CD14-positive monocyte (primary cell): Measurements from ENCODE around the gene CSNK1D. TPM values are rescaled to one million over a fixed set of nuclear protein-coding genes. Genes with fewer than 3 reads are reported as not detected.

Experiments
- DNase-seq, 3 donors: peaks; one replicate each; pipeline ENCODE4 v3.0.0-alpha.2; 2011 to 2022
- H2AFZ ChIP-seq: 2 replicates; pipeline ENCODE4 v1.6.0; 2012; ENCODE audit warnings: mild to moderate bottlenecking, low read depth, low read length, inconsistent platforms; ENCODE audit not compliant: insufficient read depth, poor library complexity, severe bottlenecking
- H3K27ac ChIP-seq, 2 donors: 1 replicate in 1 of 2; 2 replicates in 1 of 2; pipeline ENCODE4 v1.5.1; 2012 to 2013; ENCODE audit warnings: low read length in 2 of 2, control low read depth in 1 of 2, inconsistent platforms in 1 of 2, low read depth in 1 of 2, mild to moderate bottlenecking in 1 of 2
- H3K27me3 ChIP-seq, 2 donors: one replicate each; pipeline versions ENCODE4 v1.6.0 to v1.6.1; 2011 to 2013; ENCODE audit warnings: low read length in 2 of 2; ENCODE audit not compliant: control insufficient read depth in 2 of 2, insufficient read depth in 2 of 2
- H3K36me3 ChIP-seq, 2 donors: replicated peaks in 1 of 2; 1 replicate in 1 of 2; 2 replicates in 1 of 2; pipeline versions ENCODE4 v1.5.1 to v1.6.1; 2012 to 2013; ENCODE audit warnings: low read length in 2 of 2, control low read depth in 1 of 2, inconsistent platforms in 1 of 2, mild to moderate bottlenecking in 1 of 2; ENCODE audit not compliant: insufficient read depth in 2 of 2, control insufficient read depth in 1 of 2
- H3K4me1 ChIP-seq, 2 donors: 1 replicate in 1 of 2; 2 replicates in 1 of 2; pipeline versions ENCODE4 v1.5.1 to v1.6.1; 2012 to 2013; ENCODE audit warnings: low read length in 2 of 2, control low read depth in 1 of 2, inconsistent platforms in 1 of 2, mild to moderate bottlenecking in 1 of 2, moderate library complexity in 1 of 2; ENCODE audit not compliant: insufficient read depth in 2 of 2, control insufficient read depth in 1 of 2
- H3K4me2 ChIP-seq: replicated peaks from 2 replicates; pipeline ENCODE3; 2012; ENCODE audit warnings: low read length, moderate library complexity, mild to moderate bottlenecking; ENCODE audit not compliant: poor library complexity, severe bottlenecking; ENCODE audit errors: extremely low read depth
- H3K4me3 ChIP-seq, 3 experiments: fragments of 200-600 bp in 1 of 3; sonication (generic) in 1 of 3; replicated peaks in 1 of 3; 1 replicate in 2 of 3; 2 replicates in 1 of 3; pipeline ENCODE4 v1.5.1; 2011 to 2013; ENCODE audit warnings: low read length in 3 of 3, mild to moderate bottlenecking in 3 of 3, control low read depth in 2 of 3, low read depth in 2 of 3, inconsistent platforms in 1 of 3, moderate library complexity in 1 of 3
- H3K79me2 ChIP-seq: 2 replicates; pipeline ENCODE4 v1.6.0; 2012; ENCODE audit warnings: mild to moderate bottlenecking, control low read depth, inconsistent platforms, low read length, moderate library complexity; ENCODE audit not compliant: insufficient read depth
- H3K9ac ChIP-seq: 2 replicates; pipeline ENCODE4 v1.6.0; 2017; ENCODE audit warnings: low read length, mild to moderate bottlenecking; ENCODE audit not compliant: insufficient read depth, poor library complexity, severe bottlenecking
- H3K9me3 ChIP-seq, 2 donors: replicated peaks in 1 of 2; 1 replicate in 1 of 2; 2 replicates in 1 of 2; pipeline versions ENCODE4 v1.5.1 to v1.6.1; 2012 to 2013; ENCODE audit warnings: low read length in 2 of 2, control low read depth in 1 of 2; ENCODE audit not compliant: control insufficient read depth in 1 of 2, insufficient read depth in 1 of 2
- H4K20me1 ChIP-seq: 2 replicates; pipeline ENCODE4 v1.6.0; 2012; ENCODE audit warnings: mild to moderate bottlenecking, low read length, control low read depth, moderate library complexity; ENCODE audit not compliant: insufficient read depth
- H3K27ac Mint-ChIP-seq, 7 donors: one replicate each; pipeline ENCODE4 v1.8.0; 2020; ENCODE audit warnings: mild to moderate bottlenecking in 7 of 7, mixed read lengths in 7 of 7, moderate library complexity in 6 of 7, inconsistent platforms in 2 of 7
- H3K27me3 Mint-ChIP-seq, 3 donors: one replicate each; pipeline ENCODE4 v1.8.0; 2021 to 2022; ENCODE audit warnings: low read depth in 3 of 3, mild to moderate bottlenecking in 3 of 3, mixed read lengths in 3 of 3, moderate library complexity in 3 of 3, inconsistent platforms in 1 of 3
- H3K36me3 Mint-ChIP-seq, 2 donors: one replicate each; pipeline ENCODE4 v1.8.0; 2020; ENCODE audit warnings: mixed read lengths in 2 of 2, inconsistent platforms in 1 of 2, mild to moderate bottlenecking in 1 of 2
- H3K4me1 Mint-ChIP-seq: one replicate; pipeline ENCODE4 v1.8.0; 2020; ENCODE audit warnings: mild to moderate bottlenecking, mixed read lengths
- H3K4me3 Mint-ChIP-seq, 2 donors: one replicate each; pipeline ENCODE4 v1.8.0; 2020; ENCODE audit warnings: mild to moderate bottlenecking in 2 of 2, mixed read lengths in 2 of 2, moderate library complexity in 1 of 2
- H3K9me3 Mint-ChIP-seq, 7 donors: one replicate each; pipeline ENCODE4 v1.8.0; 2020 to 2022; ENCODE audit warnings: mixed read lengths in 7 of 7, mild to moderate bottlenecking in 6 of 7, moderate library complexity in 6 of 7, inconsistent platforms in 2 of 7
- WGBS: methylation state at CpG from one replicate; pipeline ENCODE4 v1.1.5; 2013; ENCODE audit warnings: missing lambda C conversion rate; ENCODE audit not compliant: insufficient coverage; 5-methylcytosine and 5-hydroxymethylcytosine counted together
- intact Hi-C, 2 donors: fragments of 100-400 bp; cut with micrococcal nuclease; formaldehyde crosslinking; loops; one replicate each; pipeline versions ENCODE4 v1.15.0 to v1.15.1; 2023
- polyA plus RNA-seq, 3 donors: library from polyadenylated mRNA; depleted of rRNA in 1 of 3; unstranded in 2 of 3; stranded (reverse) in 1 of 3; fragments of 300-500 nt in 2 of 3; fragments of >200 nt in 1 of 3; fragmentation: Illumina TruSeq in 2 of 3; gene quantifications; 1 replicate in 2 of 3; 2 replicates in 1 of 3; pipeline ENCODE4 v1.2.3, GENCODE V29; 2012 to 2021
- TF ChIP-seq, protein P1 (sequence below): fragments of 200-600 bp; IDR thresholded peaks from one replicate; pipeline ENCODE4 v1.8.0; 2022; ENCODE audit warnings: antibody characterized with exemption, mild to moderate bottlenecking

Gene CSNK1D
- polyA plus RNA-seq, 3 donors, result 47.0 to 299 (median 60.9) TPM

DNA sequence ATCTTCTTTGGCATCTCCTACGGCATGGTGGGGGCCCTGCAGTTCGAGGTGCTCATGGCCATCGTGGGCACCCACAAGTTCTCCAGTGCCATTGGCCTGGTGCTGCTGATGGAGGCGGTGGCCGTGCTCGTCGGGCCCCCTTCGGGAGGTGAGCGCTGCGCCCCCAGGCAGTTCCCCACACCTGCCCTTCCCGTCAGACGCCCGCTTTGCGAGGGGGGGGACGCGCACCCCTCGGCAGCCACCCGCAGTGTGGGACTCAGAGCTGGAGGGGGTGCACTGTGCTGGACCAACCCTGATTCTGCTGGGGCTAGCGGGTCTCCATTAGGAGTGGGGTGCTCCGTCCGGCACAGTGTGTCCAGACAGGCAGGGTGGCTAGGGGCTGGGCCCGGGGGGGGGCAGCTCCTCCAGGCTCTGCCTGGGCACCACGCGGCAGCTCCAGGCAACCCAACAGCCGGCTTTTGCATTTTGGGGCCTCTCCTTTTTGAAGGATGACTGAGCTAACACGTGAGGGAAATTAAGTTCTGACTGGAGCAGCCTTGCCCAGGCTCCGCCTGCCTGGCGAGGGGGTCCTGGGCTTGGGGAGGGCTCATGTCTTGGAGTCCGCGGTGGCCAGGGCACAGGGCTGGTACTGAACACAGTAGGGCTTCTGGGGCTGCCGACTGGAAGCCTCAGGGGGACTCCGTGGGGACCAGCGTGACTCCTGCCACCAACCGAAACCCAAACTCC, 35.6 kb downstream of the CSNK1D start:
- Histone ChIP-seq H3K4me2 (peak overlapping the region; percentile 70), H3K9me3 (no peaks in the 10 kb centered on the region), H3K36me3 (peaks cover 40 to 63% of the 10 kb centered on the region in 2 donors), H3K4me1 (peaks cover 99 to 100% of the 10 kb centered on the region in 2 donors), H3K27me3 (no peaks in the 10 kb centered on the region), H3K27ac (peak overlapping the region; percentile 26 to 60), H3K4me3 (peak overlapping the region in 1 of 3 experiments; percentile 55), H3K9ac (peak overlapping the region; percentile 23), H4K20me1 (peaks cover 100% of the 10 kb centered on the region), H3K79me2 (peaks cover 88% of the 10 kb centered on the region), H2AFZ (no peak overlapping the region)
- Mint-ChIP-seq H3K4me1 (peaks cover 95% of the 10 kb centered on the region), H3K4me3 (peak overlapping the region; percentile 58 to 86), H3K27ac (peak overlapping the region in 6 of 7 donors; percentile 73 to 88 (median 86)), H3K27me3 (peaks cover 0 to 1% (median 0%) of the 10 kb centered on the region in 3 donors), H3K9me3 (no peaks in the 10 kb centered on the region), H3K36me3 (peaks cover 22 to 58% of the 10 kb centered on the region in 2 donors)
- WGBS, result 69% methylated on average over 29 of the region's 34 CpGs
- TF ChIP-seq, protein P1, sequence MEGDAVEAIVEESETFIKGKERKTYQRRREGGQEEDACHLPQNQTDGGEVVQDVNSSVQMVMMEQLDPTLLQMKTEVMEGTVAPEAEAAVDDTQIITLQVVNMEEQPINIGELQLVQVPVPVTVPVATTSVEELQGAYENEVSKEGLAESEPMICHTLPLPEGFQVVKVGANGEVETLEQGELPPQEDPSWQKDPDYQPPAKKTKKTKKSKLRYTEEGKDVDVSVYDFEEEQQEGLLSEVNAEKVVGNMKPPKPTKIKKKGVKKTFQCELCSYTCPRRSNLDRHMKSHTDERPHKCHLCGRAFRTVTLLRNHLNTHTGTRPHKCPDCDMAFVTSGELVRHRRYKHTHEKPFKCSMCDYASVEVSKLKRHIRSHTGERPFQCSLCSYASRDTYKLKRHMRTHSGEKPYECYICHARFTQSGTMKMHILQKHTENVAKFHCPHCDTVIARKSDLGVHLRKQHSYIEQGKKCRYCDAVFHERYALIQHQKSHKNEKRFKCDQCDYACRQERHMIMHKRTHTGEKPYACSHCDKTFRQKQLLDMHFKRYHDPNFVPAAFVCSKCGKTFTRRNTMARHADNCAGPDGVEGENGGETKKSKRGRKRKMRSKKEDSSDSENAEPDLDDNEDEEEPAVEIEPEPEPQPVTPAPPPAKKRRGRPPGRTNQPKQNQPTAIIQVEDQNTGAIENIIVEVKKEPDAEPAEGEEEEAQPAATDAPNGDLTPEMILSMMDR, result no peak
- DNase-seq, result no peak
- intact Hi-C loops, result loop anchor here (1.0 to 10.0 kb wide), 4 partner anchors 9 to 203 kb away; partner anchors contain the start of genes DCXR (in 1 of the 2), RAC3 (in 1 of the 2) and SLC16A3 (in 1 of the 2)

GRCh38 chr17:82237083-82237745, 36.3 kb downstream of the CSNK1D start:
- H3K9ac ChIP-seq, result no peak overlapping the region
- peak overlapping the region in 1 of 3 experiments; percentile 55 for H3K4me3 ChIP-seq
- 72% methylated on average over 54 of the region's 59 CpGs for WGBS
- no peaks in the 10 kb centered on the region for H3K27me3 ChIP-seq
- intact Hi-C loops, result loop anchor here (1.0 to 10.0 kb wide), 4 partner anchors 8 to 202 kb away; partner anchors contain the start of genes DCXR (in 1 of the 2), RAC3 (in 1 of the 2) and SLC16A3 (in 1 of the 2)
- H3K27ac ChIP-seq, result peak overlapping the region; percentile 22 to 60
- TF ChIP-seq, protein P1, result no peak
- DNase-seq, result no peak
- H3K9me3 ChIP-seq, result no peaks in the 10 kb centered on the region
- Mint-ChIP-seq H3K4me3 (no peak overlapping the region), H3K9me3 (no peaks in the 10 kb centered on the region), H3K4me1 (peaks cover 90% of the 10 kb centered on the region), H3K36me3 (peaks cover 17 to 54% of the 10 kb centered on the region in 2 donors), H3K27ac (peak overlapping the region in 4 of 7 donors; percentile 19 to 71 (median 46)), H3K27me3 (no peaks in the 10 kb centered on the region)
- peaks cover 36 to 57% of the 10 kb centered on the region in 2 donors for H3K36me3 ChIP-seq
- H3K4me2 ChIP-seq, result peak overlapping the region; percentile 70
- H2AFZ ChIP-seq, result no peak overlapping the region
- H3K4me1 ChIP-seq, result peaks cover 99 to 100% of the 10 kb centered on the region in 2 donors
- H3K79me2 ChIP-seq, result peaks cover 88% of the 10 kb centered on the region
- H4K20me1 ChIP-seq, result peaks cover 100% of the 10 kb centered on the region
